Activated CD4-positive, alpha-beta T cell treated with anti-CD3 and anti-CD28 coated beads, Interleukin-2, amount 50 U/mL, for 1 hour (primary cell): ENCODE data around the gene PRDM2.
A peak's percentile ranks its signal among the peaks of the same experiment; 100 is the strongest.

ENCODE experiments used
- DNase-seq: peaks from one replicate; pipeline ENCODE4 v3.0.0-alpha.2; 2020

Gene PRDM2

DNA sequence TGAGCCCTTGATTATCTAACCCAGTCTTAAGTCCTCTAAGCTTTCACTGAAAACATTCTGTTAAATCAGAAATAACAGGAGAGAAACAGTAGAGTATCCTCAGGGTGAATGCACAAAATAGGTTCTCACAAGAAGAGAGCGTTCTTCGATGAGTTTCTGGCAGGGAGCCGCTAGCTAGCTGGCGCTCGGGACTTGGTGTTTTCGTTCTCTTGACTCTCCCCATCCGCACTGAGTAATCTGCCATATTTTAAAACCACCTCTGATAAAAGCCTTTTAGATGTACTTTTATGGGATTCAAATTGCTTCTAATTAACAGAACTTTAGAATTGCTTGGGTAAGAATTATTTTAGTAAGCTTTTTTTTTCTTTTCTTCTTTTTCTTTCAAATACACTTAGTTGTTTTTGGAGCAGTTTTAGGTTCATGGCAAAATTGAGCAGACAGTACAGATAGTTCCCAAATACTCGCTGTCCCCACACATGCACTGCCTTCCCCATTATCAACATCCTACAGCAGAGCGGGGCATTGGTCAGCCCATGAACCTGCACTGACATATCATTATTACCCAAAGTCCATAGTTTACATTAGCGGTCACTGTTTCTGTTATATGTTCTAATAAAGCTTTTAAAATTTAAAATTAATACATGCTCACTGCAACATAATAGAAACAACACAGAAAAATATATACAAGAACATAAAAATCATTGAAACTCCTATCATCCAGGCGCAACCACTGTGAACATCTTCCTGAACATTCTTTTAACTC lies 35.4 kb downstream of the PRDM2 start:
- no peak for DNase-seq

DNA sequence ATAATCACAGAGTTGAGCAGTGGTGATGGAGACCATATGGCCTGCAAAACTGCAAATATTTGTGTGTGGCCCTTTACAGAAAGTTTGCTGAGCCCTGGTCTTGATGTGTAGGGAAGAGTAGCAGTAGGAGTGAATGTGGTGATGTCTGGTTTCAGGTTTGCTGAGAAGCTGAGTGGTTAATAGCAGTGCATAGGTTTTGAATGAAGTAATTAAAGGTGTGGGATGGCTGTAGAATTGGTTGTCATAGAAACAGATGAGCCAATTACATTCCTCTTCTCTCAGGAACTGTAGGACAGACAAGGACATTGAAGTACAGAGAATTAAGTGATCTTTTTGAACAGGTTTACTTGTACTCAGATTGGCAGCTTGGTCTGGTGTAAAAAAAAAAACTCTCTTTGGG lies 37.4 kb downstream of the PRDM2 start:
- no peak for DNase-seq

DNA sequence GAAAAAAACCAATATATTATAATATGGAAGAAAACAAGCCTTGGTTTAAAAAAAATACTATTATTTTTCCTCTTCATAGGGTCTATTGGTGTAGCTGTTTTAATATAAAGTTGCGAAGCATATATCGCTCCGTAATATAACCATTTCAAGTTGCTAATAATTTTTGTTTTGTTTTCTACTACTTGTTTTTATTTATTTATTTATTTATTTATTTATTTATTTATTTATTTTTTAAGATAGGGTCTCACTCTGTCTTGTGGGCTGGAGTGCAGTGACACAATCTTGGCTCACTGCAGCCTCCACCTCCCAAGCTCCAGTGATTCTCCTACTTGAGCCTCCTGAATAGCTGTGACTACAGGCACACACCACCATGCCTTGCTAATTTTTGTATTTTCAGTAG lies 46.4 kb downstream of the PRDM2 start:
- no peak for DNase-seq

DNA sequence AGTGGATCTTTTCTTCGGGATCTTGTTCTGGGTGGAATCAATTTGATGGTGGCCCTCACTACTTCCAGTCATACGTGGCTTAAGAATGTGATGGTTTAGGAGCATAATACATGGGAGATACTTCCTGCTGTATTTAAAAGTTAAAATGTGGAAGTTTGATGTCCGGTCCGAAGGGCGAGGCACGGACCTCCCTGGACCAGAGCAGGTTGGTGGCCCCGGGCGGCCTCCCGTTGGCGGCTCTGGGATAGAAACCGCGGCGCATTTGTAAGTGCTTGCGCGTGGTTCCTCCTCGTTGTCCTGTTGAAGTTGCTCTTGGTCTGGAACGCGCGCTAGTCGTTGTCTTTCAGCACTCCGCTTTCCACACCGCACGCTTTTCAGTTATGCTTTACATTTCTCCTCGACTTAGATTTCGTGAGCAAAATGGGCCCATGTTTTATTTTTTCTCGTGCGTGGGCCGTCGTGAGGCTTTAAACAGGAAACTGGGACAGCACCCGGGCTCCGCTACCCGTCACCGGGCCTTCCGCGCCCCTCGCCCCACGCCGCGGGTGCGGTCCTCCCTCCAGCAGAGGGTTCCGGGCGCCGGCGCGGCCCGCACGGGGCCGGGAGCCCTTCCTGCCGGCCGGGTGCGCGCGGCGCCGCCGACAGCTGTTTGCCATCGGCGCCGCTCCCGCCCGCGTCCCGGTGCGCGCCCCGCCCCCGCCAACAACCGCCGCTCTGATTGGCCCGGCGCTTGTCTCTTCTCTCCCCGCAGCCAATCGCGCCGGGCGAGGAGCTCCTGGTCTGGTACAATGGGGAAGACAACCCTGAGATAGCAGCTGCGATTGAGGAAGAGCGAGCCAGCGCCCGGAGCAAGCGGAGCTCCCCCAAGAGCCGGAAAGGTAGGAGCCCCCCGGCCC lies 48.9 kb downstream of the PRDM2 start:
- DNase-seq, result peak; percentile 96

DNA sequence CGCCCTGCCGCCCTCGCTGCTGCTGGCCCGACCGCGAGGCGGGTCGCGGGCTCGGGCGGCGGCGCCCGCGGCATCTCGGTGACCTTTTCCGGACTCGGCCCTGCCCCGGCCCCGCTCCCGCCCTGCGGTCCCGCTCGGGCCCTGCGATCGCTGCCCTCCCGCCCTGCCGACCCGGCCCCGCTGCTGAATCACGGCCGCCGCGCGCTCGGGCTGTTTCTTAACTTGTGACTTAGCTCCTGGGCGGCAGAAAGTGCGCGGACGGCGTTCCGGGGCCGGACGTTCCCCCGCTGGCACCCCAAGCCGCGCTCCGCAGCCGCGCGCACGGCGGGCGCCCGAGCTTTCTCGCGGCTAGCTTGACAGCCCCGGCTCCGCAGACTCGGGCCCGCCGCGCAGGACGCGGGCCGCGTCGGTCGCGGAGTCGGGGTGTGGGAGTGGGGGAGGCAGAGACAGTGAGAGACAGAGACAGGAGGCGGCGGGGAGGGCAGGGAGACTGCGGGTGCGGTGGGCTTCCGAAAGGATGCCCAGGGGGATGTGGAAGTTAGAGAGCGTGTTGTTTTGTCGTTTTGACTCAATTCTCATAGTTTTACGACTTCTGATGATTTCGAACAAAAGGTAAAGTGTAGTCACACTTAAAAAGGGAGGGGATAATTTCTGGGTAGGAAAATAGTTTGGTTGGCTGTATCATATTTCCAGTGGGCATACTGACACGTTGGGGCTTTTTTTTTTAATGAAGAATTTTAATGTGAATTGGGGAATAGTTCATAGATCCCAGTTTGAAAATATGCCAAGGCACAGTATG lies 49.8 kb downstream of the PRDM2 start:
- DNase-seq, result peak; percentile 25

DNA sequence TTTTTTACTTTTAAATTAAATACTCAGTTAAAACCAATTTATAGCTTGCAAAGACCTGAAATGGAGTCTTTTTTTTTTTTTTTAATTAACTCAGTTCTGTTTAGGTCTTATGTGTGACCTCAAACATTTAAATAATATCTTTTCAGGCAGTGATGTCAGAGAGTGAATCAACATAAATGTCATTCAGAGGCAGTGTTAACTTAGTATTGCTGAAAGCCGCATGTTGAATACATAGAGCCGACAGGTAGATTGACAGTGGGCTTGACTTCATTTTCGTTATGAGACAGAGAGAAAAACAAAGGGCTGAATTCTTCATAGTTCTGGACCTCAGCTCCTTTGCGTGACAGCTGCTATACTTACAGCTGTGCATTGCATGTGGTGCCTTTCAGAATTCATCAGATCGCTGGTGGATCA lies 51.5 kb downstream of the PRDM2 start:
- no peak for DNase-seq

DNA sequence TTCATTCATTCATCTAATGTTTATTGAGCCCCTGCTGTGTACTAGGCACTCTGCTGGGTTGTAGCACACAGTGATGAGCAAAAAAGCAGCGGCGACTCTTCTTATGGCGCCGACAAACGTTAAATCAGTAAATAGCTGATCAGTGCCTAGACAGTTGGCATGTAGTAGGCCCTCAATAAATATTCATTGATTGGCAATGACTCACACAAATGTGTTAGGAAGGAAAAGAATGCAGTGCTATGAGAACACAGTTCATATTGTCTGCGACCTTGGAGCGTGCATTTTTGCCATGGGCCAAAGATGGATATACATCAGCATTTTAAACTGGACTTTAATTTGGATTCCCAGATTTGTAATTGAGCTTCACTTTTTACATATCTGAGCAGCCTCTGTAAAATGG lies 52.0 kb downstream of the PRDM2 start:
- DNase-seq, result no peak

DNA sequence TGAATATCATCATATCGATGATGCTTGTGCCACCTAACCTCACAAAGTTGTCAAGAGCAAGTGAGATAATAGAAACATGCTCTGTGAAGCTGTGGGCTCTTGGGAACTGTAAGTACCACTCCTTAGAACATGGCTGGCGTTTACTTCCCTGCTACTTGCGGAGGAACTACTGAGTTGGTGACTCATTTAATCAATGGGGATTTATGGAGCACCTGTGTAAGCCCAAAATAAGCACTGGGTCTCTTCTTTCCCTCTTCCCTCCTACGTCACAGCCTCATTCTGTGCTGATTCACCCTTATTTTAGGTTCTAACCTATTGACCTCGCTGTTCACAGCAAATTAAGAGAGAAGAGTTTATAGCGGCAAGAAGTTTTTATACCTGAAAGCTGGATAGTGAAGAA lies 52.9 kb downstream of the PRDM2 start:
- DNase-seq, result no peak

DNA sequence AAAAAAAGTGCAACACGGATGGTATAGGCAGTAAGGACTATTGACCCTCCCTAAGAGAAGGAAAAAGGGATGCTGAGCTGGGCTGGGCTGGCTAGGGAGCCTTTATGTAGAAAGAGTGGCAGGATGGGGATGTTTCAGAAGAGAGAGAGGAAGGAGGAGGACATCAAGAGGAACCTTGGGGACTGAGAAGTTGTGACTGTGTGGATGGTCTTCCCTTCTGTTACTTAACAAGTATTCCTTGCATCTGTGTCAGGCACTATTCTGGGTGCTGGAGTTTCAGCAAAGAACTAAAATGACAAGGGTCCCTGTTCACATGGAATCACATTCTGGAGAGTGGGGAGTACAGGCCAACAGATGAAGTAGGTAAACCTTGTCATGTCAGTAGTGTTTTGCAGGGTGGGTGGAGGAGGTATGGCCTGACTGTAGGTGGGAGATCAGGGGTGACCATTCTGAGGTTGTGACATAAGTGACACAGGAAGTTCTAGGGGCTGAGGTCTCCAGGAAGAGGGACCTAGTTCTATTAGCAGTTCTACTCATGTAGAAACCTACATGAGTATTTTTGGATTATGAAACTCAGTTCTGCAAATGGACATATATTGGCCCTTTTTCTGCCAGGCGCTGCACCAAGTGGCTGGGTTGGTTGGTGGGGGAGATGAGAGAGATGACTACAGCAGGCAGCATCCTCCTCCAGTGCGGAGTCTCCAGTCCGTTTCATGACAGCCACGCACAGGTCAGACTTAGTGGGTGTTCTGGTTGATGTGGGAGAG lies 53.8 kb downstream of the PRDM2 start:
- DNase-seq, result no peak

DNA sequence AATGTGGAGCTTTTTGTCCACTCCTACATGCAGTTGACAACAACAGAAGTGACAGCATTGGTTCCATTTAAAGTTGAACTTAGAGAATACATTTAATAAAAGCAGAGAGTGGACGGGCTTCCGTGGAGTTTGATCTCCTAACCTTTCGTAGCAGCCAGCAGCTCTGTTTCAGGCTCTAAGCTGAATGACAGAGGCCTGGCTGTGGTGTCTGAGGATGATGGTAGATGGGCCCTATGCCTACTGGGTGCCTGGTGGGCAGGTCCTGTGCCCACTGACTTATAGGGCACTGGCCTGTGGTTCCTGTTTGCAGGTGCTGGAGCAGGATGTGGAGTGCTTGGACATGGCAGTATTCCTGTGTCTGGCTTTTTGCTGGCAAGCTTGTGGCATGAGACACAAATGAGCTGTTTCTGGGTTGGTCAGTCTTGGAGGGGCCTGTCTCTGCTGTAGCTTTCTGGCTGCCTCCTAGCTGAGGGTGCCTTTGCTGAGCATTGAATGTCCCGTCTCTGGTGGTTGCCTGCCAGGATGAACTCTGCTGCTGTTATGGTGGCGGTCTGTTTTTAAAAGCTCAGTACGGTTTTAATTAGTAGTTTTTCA lies 54.6 kb downstream of the PRDM2 start:
- DNase-seq, result no peak

DNA sequence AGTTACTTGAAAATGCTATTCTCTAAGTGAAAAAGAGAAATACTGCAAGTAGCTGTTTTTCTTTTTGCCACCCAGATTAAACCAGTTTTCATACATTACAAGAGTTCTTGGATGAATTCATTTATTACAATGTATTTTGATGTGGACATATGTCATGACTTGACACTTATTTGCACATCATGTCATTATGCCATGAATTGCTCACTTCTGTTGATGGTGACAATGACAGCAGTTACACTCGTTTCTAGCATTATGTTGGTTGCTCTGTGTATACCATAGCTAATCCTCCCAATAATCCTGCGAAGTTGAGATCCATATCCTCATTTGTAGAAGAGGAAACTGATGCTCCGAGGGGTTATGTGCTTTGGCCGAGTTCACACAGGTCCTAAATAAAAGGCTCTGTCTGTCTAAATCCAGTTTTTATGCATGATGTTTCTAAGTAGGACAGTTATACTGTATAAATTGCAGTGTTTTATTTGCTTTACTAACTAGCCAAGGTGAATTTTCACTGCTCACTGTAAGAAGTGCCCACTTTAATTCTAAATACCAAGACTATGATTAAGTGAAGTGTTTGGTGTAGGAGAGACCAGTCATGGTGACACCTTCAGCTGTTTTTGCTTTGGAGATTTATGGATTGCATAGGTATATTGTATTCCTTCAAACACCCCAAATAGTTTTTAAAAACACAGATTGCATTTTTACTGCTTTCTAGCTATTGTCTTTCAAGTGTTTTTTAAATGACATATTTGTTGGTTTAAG lies 56.7 kb downstream of the PRDM2 start:
- DNase-seq, result no peak

DNA sequence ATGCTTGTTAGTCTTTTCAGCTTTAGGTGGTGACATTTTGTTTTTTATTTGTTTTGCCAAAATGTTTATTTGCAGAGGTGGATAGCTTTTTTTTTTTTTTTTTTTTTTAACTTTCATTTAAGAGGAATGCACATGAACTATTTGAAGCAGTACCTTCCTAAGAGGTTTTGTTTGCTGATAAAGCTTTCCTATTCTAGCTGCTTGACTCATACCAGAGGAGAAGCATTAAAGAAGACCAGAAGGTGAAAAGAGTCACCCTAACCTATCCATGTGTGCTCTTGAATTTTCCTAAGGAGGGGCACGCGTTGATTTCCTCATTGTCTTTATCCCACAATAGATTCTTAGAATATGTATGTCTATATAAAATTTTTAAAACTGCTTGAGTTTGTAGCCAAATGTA lies 57.7 kb downstream of the PRDM2 start:
- no peak for DNase-seq

DNA sequence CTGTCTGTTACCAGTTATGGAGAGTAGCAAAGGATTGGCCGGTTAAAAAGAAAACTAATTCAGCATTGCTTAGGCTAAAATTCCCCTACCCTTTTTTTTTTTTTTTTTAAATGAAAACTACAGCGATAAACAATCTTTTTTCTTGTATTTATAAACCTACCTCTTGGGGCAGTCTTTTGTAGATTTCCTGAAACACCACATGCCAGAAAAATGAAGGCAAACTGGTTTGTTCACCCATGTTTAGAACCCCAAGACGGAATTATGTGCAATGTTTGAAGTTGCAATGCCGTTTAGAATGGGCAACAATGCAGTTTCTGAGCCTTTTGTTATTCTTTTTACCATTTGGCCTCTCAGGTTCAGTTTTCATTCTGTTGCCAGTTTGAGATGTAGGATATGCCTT lies 59.1 kb downstream of the PRDM2 start:
- DNase-seq, result no peak

DNA sequence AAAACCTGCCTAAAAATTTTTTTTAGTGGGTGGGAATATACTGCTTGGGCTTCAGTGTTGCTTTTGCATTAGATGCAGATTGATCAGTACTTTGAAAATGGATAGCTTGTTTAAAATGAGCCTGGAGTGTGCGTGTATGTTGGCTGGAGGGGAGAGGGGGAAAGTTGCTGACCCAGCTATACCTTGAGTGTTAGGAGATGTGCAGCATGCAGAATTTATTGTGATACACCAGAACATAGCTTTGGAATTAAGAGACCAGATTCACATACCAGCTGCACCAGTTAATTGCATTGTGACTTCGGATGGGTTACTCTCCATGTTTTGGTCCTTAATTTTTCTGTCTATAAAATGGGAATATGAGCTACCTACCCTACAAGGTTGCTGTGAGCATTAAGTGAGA lies 60.4 kb downstream of the PRDM2 start:
- DNase-seq, result no peak

DNA sequence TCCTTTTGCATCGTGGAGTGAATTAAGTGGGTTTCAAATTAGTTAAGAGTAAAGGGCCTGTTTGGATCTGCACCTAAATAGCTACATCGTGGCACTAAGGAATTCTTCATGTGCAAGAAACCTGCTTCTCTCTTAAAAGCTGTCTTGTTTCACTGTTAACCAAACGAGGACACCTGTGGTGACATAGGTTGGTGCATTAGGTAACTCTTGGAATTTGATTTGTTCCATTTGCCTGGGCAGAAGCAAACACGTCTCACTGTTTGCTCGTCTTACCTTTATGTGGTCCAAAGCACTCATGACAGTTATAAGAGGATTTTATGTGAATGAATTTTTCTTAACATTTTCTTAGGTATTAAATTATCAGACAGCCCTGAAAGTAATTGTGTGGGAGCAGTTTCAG lies 60.9 kb downstream of the PRDM2 start:
- no peak for DNase-seq

DNA sequence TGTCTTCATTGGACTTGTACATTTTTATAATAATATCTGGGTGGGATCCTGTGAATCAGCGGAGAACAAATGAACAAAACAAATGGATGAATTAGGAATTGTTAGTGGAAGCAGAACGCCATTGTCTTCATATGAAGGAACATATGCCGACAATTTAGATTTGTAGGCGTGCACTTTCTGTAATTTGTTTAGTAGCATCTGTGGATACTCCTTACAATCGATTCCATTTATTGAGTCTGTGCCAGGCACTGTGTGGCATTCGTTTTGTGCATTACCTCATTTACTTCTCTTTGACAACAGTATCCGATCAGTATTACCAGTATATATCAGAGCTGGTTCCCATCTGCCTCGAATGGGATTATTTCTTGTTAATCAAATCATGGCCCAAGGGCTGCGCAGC lies 61.9 kb downstream of the PRDM2 start:
- DNase-seq, result no peak

DNA sequence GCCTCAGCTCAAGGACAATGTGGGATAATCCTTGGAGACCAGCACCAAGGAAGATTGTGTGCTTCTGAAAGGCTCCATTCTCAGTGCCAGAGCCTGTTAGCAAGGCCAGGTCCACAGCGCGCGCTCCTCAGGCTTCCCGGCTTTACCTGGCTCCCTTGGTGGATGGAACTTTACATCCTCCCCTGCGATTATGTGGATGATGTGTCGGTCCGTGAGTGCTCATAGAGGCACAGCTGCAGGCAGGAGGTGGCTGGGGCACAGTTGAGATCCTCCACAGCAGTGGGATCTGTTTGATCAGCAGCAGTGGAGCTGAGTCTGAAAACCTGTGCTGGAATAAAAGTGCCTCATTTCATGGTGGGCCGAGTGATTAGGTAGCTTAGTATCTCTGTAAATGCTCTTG lies 62.7 kb downstream of the PRDM2 start:
- no peak for DNase-seq

DNA sequence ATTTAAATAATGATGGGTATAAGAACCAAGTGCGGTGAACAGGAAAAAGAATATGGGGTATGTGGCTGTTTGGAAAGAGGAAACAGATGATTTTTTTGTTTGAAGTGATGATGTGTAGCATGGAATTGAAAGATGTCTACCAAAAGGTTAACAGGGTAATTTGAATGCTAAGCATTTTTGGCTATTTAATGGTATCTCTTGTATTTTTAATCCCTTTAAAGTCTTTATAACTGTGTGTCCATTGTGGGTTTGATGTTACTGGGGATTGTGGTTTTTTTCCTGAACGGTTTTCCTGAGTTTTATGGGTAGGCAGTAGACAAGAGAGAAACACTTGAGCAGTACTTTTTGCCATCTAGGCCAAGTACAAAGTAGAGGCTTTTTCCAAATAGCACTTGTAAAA lies 63.2 kb downstream of the PRDM2 start:
- DNase-seq, result no peak

DNA sequence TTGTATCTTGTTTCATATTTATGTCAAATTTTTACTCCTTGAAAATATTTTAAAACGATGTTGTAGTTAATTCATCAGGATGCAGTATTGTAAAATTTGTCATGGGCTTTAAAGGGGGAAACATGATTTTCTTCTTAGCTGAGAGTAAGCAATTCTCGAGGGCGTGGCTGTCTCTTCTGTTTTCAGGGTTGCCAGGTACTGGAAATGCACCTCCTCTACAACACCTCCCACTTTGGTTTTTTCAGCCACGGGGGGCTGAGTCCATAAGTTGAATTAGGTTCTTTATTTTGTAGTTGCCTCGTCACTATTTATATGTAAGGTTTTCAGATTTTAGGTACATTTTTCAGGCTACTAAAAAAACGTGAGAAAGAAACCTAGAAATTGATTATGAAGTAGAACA lies 64.0 kb downstream of the PRDM2 start:
- no peak for DNase-seq

DNA sequence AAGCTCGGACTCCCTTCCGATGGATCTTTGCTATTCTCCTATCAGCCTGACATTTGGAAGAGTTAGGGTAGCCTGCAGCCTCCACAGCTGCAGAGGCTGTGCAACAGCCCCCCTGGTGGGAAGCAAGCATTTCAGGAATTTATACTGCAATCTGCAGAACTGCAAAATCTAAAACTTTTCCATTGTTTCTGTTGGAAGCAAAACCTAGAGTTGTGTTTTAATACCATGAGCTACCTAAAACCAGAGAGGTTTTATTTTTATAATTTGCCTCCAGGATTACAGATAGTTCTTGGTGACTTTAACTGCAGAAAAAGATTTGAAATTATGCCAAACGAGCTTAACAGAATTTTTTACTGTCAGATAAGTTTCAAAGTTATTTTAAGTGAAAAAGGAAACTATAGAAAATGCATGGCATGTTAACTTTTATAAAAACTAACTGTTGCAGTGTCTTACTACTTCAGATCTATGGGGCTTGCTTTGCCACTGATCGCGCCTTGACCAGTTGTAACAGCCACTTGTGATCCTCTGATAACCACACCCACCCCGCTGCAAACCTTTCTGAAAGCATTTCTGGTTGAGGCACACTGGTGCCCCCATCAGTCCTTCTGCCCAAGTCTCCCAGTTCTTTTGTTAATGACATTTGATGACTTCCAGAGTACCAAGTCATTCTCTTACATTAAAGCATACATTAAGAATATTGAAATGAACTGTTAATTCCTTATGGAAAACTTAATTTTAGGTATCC lies 64.8 kb downstream of the PRDM2 start:
- DNase-seq, result no peak
